OCI-LY3 (cell line): ENCODE measurements around the gene TMEM54.

Experiments used
- CTCF ChIP-seq: fragments of 200-600, 300-600 bp; sonication (generic); IDR thresholded peaks from 2 replicates; pipeline ENCODE4 v1.5.1; 2014; ENCODE audit warnings: antibody characterized with exemption, low read length, low read depth
- EZH2phosphoT487 ChIP-seq: fragments of 200-600 bp; shearing (Covaris generic); IDR thresholded peaks from 2 replicates; pipeline ENCODE4 v1.6.1; 2018; ENCODE audit warnings: antibody characterized with exemption, mixed run types, low read depth

DNA sequence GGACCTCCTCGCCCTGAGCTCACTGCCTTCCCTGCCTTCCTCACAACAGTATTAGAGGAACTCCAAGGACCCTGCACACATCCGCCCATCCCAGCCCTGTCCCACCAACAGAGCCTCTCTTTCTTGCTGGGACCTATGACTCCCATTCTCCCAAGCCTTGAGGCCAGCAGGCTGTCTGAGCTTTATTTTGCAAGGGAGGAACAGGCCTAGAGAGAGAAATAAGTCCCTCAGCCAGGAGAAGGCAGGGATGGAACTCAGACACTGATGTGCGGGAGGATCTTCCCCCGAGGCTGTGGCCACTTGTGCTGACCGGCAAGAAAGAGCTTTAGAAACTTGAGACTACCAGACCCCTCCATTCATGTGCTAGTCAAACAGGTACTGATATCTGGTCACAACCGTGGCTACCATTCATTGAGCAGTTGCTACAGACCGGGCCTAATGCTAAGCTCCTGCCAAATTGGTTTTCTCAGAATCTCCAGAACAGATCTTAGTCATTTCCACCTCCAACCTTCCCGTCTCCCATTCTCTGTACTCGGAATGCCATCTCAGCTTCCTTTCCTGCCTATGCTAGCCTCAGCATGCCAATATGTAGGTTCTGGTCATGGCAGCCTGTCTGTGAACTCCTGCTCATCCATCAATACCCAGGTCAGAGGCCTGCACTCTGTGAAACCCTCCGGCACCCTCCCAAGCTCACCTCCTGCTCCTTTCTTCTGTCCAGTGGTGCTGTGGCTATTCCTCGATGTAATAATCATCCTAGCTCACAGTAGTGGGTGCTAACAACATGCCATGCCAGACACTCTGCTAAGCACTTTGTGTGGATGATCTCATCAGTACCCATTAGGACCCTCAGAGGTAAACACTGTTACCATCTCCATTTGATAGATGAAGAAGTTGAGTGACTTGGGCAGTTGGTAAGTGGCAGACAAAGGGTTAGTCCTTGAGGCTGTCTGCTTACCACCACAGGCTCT, 3.8 kb downstream of the TMEM54 start:
- no peak for TF ChIP-seq CTCF
- TF ChIP-seq EZH2phosphoT487: no peak
